H1 (cell line): Measurements from ENCODE around the gene GSTO1. TPM values are rescaled to one million over a fixed set of nuclear protein-coding genes. Genes with fewer than 3 reads are reported as not detected.

Experiments used
- BCL11A ChIP-seq, 2 experiments: IDR thresholded peaks; one replicate each; pipeline ENCODE4 v1.6.1; 2011; ENCODE audit warnings: low read depth in 2 of 2, low read length in 2 of 2, mild to moderate bottlenecking in 2 of 2
- CBX5 ChIP-seq: fragments of 300-800, 300-1000 bp; sonication (generic); IDR thresholded peaks from 2 replicates; pipeline ENCODE4 v1.7.1; 2016; ENCODE audit warnings: antibody characterized with exemption, low read length, low read depth
- RXRA ChIP-seq: IDR thresholded peaks from 2 replicates; pipeline ENCODE4 v1.6.1; 2011; ENCODE audit warnings: low read depth, mild to moderate bottlenecking, low read length, moderate library complexity; ENCODE audit not compliant: insufficient read depth
- SP2 ChIP-seq: IDR thresholded peaks from 2 replicates; pipeline ENCODE4 v1.6.1; 2012; ENCODE audit warnings: mild to moderate bottlenecking, low read length, inconsistent platforms
- polyA plus RNA-seq, 7 experiments: library from polyadenylated mRNA; depleted of rRNA in 3 of 7; stranded (reverse) in 5 of 7; unstranded in 2 of 7; fragments of >200 nt in 5 of 7; fragments of 200-250 nt in 2 of 7; gene quantifications; 1 replicate in 5 of 7; 2 replicates in 1 of 7; 4 replicates in 1 of 7; pipeline versions ENCODE4 v1.2.1 to v1.2.3, GENCODE V29; 2011 to 2013; ENCODE audit warnings: missing spikeins in 2 of 7, mixed read lengths in 2 of 7
- total RNA-seq: library from RNA; stranded (reverse); fragmentation: NEBNext Ultra II Directional; extraction: Animal tissue kit (Norgen Biotek cat#: 25700); gene quantifications from 2 replicates; pipeline ENCODE4 v1.2.1, GENCODE V29; 2021

Gene GSTO1
- total and polyA plus RNA-seq, 2 of the 8 experiments (the other 6 are each of a cell fraction or from before 2014, with no cell fraction given): 22.4 to 32.5 TPM

DNA sequence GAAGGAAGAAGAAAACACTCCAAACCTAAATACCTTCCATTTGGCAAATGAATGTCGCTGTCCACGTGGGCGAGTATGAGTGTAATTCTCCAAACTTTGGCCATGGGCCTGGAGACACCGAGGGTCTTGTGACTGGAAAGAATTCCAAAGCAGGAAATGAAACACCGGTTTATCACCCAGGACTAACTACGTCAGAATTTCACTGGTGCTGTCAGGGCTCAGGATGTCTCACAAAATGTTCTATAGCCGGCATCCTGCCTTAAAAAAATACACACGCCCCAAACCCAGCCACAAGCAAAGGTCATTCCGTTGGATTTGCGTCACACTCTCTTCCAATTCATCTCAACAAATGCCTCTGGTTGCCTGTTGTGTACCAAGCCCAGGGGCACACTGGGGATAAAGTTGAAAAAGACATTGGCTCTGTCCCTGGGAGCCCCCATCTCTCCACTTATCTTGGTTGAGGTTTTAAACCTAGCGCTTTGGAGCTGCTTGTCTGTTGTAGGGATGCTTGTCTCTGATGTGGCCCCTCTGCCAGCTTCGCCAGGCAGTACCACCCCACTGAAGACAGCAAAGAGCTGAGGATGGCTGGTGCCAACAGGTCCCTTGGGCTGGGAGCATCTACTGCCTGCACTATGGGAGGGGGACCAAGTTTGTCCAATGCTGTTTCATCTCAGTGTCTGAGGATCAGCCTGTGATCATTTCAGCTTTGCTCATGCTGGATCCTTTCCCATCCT, 45.5 kb downstream of the GSTO1 start (continued):
- no peak for TF ChIP-seq RXRA
- TF ChIP-seq SP2: no peak
- no peak for TF ChIP-seq BCL11A (IDR thresholded peaks at IDR 0.05; ENCODE audit: low read depth in 2 of 2, low read length in 2 of 2)
- no peak for TF ChIP-seq CBX5
